ENCODE data around the gene ERCC3.

GRCh38 chr2:127275789-127276188, 18.2 kb downstream of the ERCC3 start:
- TF ChIP-seq, protein P1, sequence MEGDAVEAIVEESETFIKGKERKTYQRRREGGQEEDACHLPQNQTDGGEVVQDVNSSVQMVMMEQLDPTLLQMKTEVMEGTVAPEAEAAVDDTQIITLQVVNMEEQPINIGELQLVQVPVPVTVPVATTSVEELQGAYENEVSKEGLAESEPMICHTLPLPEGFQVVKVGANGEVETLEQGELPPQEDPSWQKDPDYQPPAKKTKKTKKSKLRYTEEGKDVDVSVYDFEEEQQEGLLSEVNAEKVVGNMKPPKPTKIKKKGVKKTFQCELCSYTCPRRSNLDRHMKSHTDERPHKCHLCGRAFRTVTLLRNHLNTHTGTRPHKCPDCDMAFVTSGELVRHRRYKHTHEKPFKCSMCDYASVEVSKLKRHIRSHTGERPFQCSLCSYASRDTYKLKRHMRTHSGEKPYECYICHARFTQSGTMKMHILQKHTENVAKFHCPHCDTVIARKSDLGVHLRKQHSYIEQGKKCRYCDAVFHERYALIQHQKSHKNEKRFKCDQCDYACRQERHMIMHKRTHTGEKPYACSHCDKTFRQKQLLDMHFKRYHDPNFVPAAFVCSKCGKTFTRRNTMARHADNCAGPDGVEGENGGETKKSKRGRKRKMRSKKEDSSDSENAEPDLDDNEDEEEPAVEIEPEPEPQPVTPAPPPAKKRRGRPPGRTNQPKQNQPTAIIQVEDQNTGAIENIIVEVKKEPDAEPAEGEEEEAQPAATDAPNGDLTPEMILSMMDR (IDR thresholded peaks at IDR 0.05; ENCODE audit: low read depth, low read length) = no peak
- no peak for TF ChIP-seq EZH2phosphoT487 (IDR thresholded peaks at IDR 0.05; ENCODE audit: low read depth)

All from OCI-LY3 (cell line).